HCT116 (cell line): ENCODE data around the gene CALN1. TPM values are rescaled to one million over a fixed set of nuclear protein-coding genes. Genes with fewer than 3 reads are reported as not detected.

Experiments
- ATAC-seq: fragments of 200-7000 bp; cut with Tn5 transposase; 2 replicates; pipeline ENCODE4 v1.9.1; 2020; ENCODE audit warnings: mild to moderate bottlenecking, moderate library complexity
- BruUV-seq: library from RNA; stranded (reverse); fragments of 400-500 nt; replicated peaks from 2 replicates; lab custom pipeline; 2021; lab: Mats Ljungman, UMichigan
- CTCF ChIA-PET: fragments of 300-600 bp; sonication (Branson Sonifier 250); formaldehyde crosslinking; loops from one replicate; lab custom pipeline; 2021; ENCODE audit warnings: antibody characterized with exemption; lab: Charles Lee
- POLR2A ChIA-PET: fragments of 300-600, 350-600 bp; sonication (Branson Sonifier 250); formaldehyde crosslinking; loops from one replicate; lab custom pipeline; 2021; ENCODE audit warnings: antibody characterized with exemption; lab: Charles Lee
- RAD21 ChIA-PET, 2 experiments: fragments of 300-600 bp; sonication (Branson Sonifier 250); formaldehyde crosslinking; loops; one replicate each; lab custom pipeline; 2023; ENCODE audit warnings: low total read pairs in 2 of 2; ENCODE audit not compliant: uncharacterized antibody in 2 of 2, unreplicated experiment in 2 of 2, low non-redundant PET in 1 of 2; lab: Charles Lee
- DNase-seq: peaks from one replicate; pipeline ENCODE4 v3.0.0-alpha.2; 2010; ENCODE audit warnings: low read depth, low spot score
- H2AFZ ChIP-seq: fragments of 200-600 bp; shearing (Covaris generic), sonication (generic); 2 replicates; pipeline ENCODE4 v1.6.1; 2017; ENCODE audit warnings: low read depth, mixed run types, mixed read lengths, antibody characterized with exemption, low read length; ENCODE audit not compliant: poor library complexity, severe bottlenecking
- H3K27ac ChIP-seq: 2 replicates; pipeline ENCODE4 v1.5.1; 2012; ENCODE audit warnings: low read depth, low read length
- H3K27me3 ChIP-seq: fragments of 200-600 bp; sonication (generic); 2 replicates; pipeline ENCODE4 v1.6.1; 2016; ENCODE audit warnings: mixed run types, low read length, mixed read lengths; ENCODE audit not compliant: insufficient read depth
- H3K36me3 ChIP-seq, 2 experiments: fragments of 200-500 bp in 1 of 2; fragments of 200-600 bp in 1 of 2; sonication (Bioruptor generic) in 1 of 2; sonication (generic) in 1 of 2; 2 replicates each; pipeline versions ENCODE4 v1.5.1 to v1.6.1; 2014 to 2016; ENCODE audit warnings: low read length in 2 of 2, inconsistent platforms in 1 of 2, mixed read lengths in 1 of 2, mixed run types in 1 of 2; ENCODE audit not compliant: insufficient read depth in 2 of 2, control insufficient read depth in 1 of 2
- H3K4me1 ChIP-seq, 2 experiments: fragments of 200-600 bp in 1 of 2; sonication (generic) in 1 of 2; 2 replicates each; pipeline versions ENCODE4 v1.5.1 to v1.6.1; 2012 to 2017; ENCODE audit warnings: low read length in 2 of 2, inconsistent platforms in 1 of 2, mild to moderate bottlenecking in 1 of 2, mixed read lengths in 1 of 2, mixed run types in 1 of 2, moderate library complexity in 1 of 2; ENCODE audit not compliant: insufficient read depth in 2 of 2, control insufficient read depth in 1 of 2
- H3K4me2 ChIP-seq: fragments of 200-600 bp; sonication (generic); 2 replicates; pipeline ENCODE4 v1.6.1; 2017; ENCODE audit warnings: mixed run types, low read length, mixed read lengths
- H3K4me3 ChIP-seq, 2 experiments: fragments of 200-600 bp in 1 of 2; sonication (generic) in 1 of 2; replicated peaks in 1 of 2; 2 replicates each; pipeline ENCODE4 v1.5.1; 2011 to 2016; ENCODE audit warnings: low read length in 2 of 2, control low read depth in 1 of 2, low read depth in 1 of 2, mild to moderate bottlenecking in 1 of 2, mixed read lengths in 1 of 2, mixed run types in 1 of 2
- H3K79me2 ChIP-seq: fragments of 200-600 bp; sonication (generic); 2 replicates; pipeline ENCODE4 v1.6.1; 2017; ENCODE audit warnings: mild to moderate bottlenecking, mixed run types, low read length, moderate library complexity, mixed read lengths; ENCODE audit not compliant: insufficient read depth
- H3K9ac ChIP-seq: fragments of 200-600 bp; sonication (generic); 2 replicates; pipeline ENCODE4 v1.6.1; 2016; ENCODE audit warnings: low read length, mixed read lengths
- H3K9me2 ChIP-seq: fragments of 200-600 bp; sonication (generic), shearing (Covaris generic); 2 replicates; pipeline ENCODE4 v1.6.1; 2017; ENCODE audit warnings: mixed run types, mild to moderate bottlenecking, moderate library complexity; ENCODE audit not compliant: insufficient read depth
- H3K9me3 ChIP-seq, 2 experiments: fragments of 200-500 bp in 1 of 2; fragments of 200-600 bp in 1 of 2; sonication (Bioruptor generic) in 1 of 2; sonication (generic) in 1 of 2; 2 replicates each; pipeline ENCODE4 v1.6.1; 2014 to 2017; ENCODE audit warnings: low read length in 2 of 2, mixed read lengths in 2 of 2, inconsistent platforms in 1 of 2, low read depth in 1 of 2, mild to moderate bottlenecking in 1 of 2, mixed run types in 1 of 2, moderate library complexity in 1 of 2; ENCODE audit not compliant: control insufficient read depth in 1 of 2, insufficient read depth in 1 of 2
- H4K20me1 ChIP-seq: fragments of 200-600 bp; sonication (generic), shearing (Covaris generic); 2 replicates; pipeline ENCODE4 v1.6.1; 2017; ENCODE audit warnings: mixed run types, mild to moderate bottlenecking, moderate library complexity; ENCODE audit not compliant: insufficient read depth
- CBX3 ChIP-seq: IDR thresholded peaks from 2 replicates; pipeline ENCODE4 v1.6.1; 2012; ENCODE audit warnings: low read depth
- ELF1 ChIP-seq: IDR thresholded peaks from 2 replicates; pipeline ENCODE4 v1.6.1; 2012; ENCODE audit warnings: low read depth, borderline replicate concordance
- EZH2 ChIP-seq: fragments of 200-600 bp; sonication (generic); IDR thresholded peaks from 2 replicates; pipeline ENCODE4 v1.6.1; 2017; ENCODE audit warnings: antibody characterized with exemption, mixed run types
- SIN3A ChIP-seq: IDR thresholded peaks from 2 replicates; pipeline ENCODE4 v1.6.1; 2012; ENCODE audit warnings: low read depth
- SRF ChIP-seq: IDR thresholded peaks from 2 replicates; pipeline ENCODE4 v1.6.1; 2012; ENCODE audit warnings: low read depth
- TCF7L2 ChIP-seq: IDR thresholded peaks from 2 replicates; pipeline ENCODE4 v1.7.0; 2011; ENCODE audit warnings: borderline replicate concordance, inconsistent platforms; ENCODE audit not compliant: insufficient read depth, insufficient read length; ENCODE audit errors: extremely low read depth
- ZNF274 ChIP-seq: fragments of 200-500 bp; sonication (Bioruptor generic); IDR thresholded peaks from 2 replicates; pipeline ENCODE4 v1.6.1; 2014; ENCODE audit warnings: mild to moderate bottlenecking, low read depth, low read length, inconsistent platforms
- intact Hi-C: fragments of 100-400 bp; cut with micrococcal nuclease; formaldehyde crosslinking; loops from 2 replicates; pipeline ENCODE4 v1.10.0; 2022
- total RNA-seq: library from RNA; stranded (reverse); gene quantifications from one replicate; pipeline ENCODE4 v1.2.1, GENCODE V29; 2021; ENCODE audit not compliant: unreplicated experiment
- TF ChIP-seq, protein P1 (sequence below): IDR thresholded peaks from 2 replicates; pipeline ENCODE4 v1.6.1; 2012
- TF ChIP-seq, protein P2 (sequence below): IDR thresholded peaks from 2 replicates; pipeline ENCODE4 v1.6.1; 2011; ENCODE audit warnings: mild to moderate bottlenecking, low read length, moderate library complexity; ENCODE audit not compliant: insufficient replicate concordance; ENCODE audit errors: extremely low read depth

Gene CALN1
- total RNA-seq, 1 experiment from 2014 or later: 0.17 TPM

- POLR2A ChIA-PET: no interaction called here
- H3K27ac ChIP-seq: no peak overlapping the region
- no peaks in the 10 kb centered on the region for H3K9me3 ChIP-seq
- no peak overlapping the region for H3K9ac ChIP-seq
- no peaks in the 10 kb centered on the region for H3K9me2 ChIP-seq
- no peaks in the 10 kb centered on the region for H4K20me1 ChIP-seq
- TF ChIP-seq, protein P1, sequence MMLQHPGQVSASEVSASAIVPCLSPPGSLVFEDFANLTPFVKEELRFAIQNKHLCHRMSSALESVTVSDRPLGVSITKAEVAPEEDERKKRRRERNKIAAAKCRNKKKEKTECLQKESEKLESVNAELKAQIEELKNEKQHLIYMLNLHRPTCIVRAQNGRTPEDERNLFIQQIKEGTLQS: no peak
- TF ChIP-seq, protein P2, sequence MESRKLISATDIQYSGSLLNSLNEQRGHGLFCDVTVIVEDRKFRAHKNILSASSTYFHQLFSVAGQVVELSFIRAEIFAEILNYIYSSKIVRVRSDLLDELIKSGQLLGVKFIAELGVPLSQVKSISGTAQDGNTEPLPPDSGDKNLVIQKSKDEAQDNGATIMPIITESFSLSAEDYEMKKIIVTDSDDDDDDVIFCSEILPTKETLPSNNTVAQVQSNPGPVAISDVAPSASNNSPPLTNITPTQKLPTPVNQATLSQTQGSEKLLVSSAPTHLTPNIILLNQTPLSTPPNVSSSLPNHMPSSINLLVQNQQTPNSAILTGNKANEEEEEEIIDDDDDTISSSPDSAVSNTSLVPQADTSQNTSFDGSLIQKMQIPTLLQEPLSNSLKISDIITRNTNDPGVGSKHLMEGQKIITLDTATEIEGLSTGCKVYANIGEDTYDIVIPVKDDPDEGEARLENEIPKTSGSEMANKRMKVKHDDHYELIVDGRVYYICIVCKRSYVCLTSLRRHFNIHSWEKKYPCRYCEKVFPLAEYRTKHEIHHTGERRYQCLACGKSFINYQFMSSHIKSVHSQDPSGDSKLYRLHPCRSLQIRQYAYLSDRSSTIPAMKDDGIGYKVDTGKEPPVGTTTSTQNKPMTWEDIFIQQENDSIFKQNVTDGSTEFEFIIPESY: no peak
- no peak for TF ChIP-seq SIN3A
- TF ChIP-seq ZNF274: no peak
- TF ChIP-seq EZH2: no peak
- TF ChIP-seq SRF: no peak
- no peak for TF ChIP-seq CBX3
- no peak for TF ChIP-seq TCF7L2
- TF ChIP-seq ELF1: no peak
- RAD21 ChIA-PET: no interaction called here
- CTCF ChIA-PET: no interaction called here
- H3K79me2 ChIP-seq: no peaks in the 10 kb centered on the region
- no peak overlapping the region for H3K4me3 ChIP-seq
- H3K4me1 ChIP-seq: no peaks in the 10 kb centered on the region
- H3K27me3 ChIP-seq: peaks cover 39% of the 10 kb centered on the region; the same call in 1 of the 2 replicates
- no peak overlapping the region for H3K4me2 ChIP-seq
- H2AFZ ChIP-seq: no peak overlapping the region
- DNase-seq (no peak), ATAC-seq (no peak)
- BruUV-seq: no TSS peak
- intact Hi-C loops: no loop called here
- no peaks in the 10 kb centered on the region for H3K36me3 ChIP-seq
Measured at GRCh38 chr7:72441791-72442190, 29.7 kb upstream of the CALN1 start.
